Pancreas (tissue), 10 donors: Measurements from ENCODE around the gene CA9. TPM values are rescaled to one million over a fixed set of nuclear protein-coding genes. Genes with fewer than 3 reads are reported as not detected.

Experiments used
- ATAC-seq, 4 donors: fragments of 200-7000 bp; cut with Tn5 transposase; one replicate each; pipeline versions ENCODE4 v1.8.0 to v1.9.1; 2020; ENCODE audit warnings: mild to moderate bottlenecking in 4 of 4, moderate library complexity in 4 of 4
- DNase-seq, 6 donors: peaks; one replicate each; pipeline ENCODE4 v3.0.0-alpha.2; 2020
- FAIRE-seq: peaks from 2 replicates; lab custom pipeline; 2012; peaks lifted over from hg19 to GRCh38; lab: Jason Lieb, UNC
- H3K27ac ChIP-seq, 4 donors: fragments of 200-600 bp; sonication (generic); 1 replicate in 3 of 4; 2 replicates in 1 of 4; pipeline versions ENCODE4 v1.5.0 to v1.8.0; 2020
- H3K27me3 ChIP-seq, 4 donors: fragments of 200-600 bp; one replicate each; pipeline ENCODE4 v1.8.0; 2021
- H3K36me3 ChIP-seq, 3 donors: fragments of 200-600 bp; sonication (generic) in 1 of 3; one replicate each; pipeline versions ENCODE4 v1.5.0 to v1.8.0; 2020 to 2021
- H3K4me1 ChIP-seq, 3 donors: fragments of 200-600 bp; one replicate each; pipeline ENCODE4 v1.8.0; 2021
- H3K4me3 ChIP-seq, 4 donors: fragments of 200-600 bp; sonication (generic) in 2 of 4; one replicate each; pipeline versions ENCODE4 v1.5.0 to v1.8.0; 2020 to 2021
- H3K9me3 ChIP-seq, 4 donors: fragments of 200-600 bp; one replicate each; pipeline ENCODE4 v1.8.0; 2021
- WGBS, 2 donors: extraction: QIAGEN DNeasy Blood & Tissue Kit; methylation state at CpG; one replicate each; pipeline ENCODE4 v1.1.7; 2013; 5-methylcytosine and 5-hydroxymethylcytosine counted together
- intact Hi-C, 3 donors: fragments of 100-400 bp; cut with DNase I; formaldehyde crosslinking; loops; one replicate each; pipeline versions ENCODE4 v1.11.1 to v1.14.2; 2022
- polyA plus RNA-seq, 2 donors: library from polyadenylated mRNA; stranded (reverse); fragments of 200-250 nt; gene quantifications; one replicate each; pipeline ENCODE4 v1.2.3, GENCODE V29; 2013
- total RNA-seq, 6 donors: library from RNA; stranded (reverse); fragmentation: NEBNext Ultra II Directional in 4 of 6; extraction: Animal tissue kit (Norgen Biotek cat#: 25700) in 4 of 6; gene quantifications; one replicate each; pipeline versions ENCODE4 v1.2.1 to v1.2.4, GENCODE V29; 2021 to 2023
- TF ChIP-seq, protein P1 (sequence below), 4 donors: fragments of 200-600 bp; sonication (generic) in 3 of 4; IDR thresholded peaks; one replicate each; pipeline versions ENCODE4 v1.5.0 to v1.8.0; 2021; ENCODE audit warnings: antibody characterized with exemption in 4 of 4
- donor health status: healthy with polysubstance abuse.
- donor health status: DM: no; HTN: no; CAD: no; lungs with moderate emphysema.
- donor health status: DM: no; HTN: no; CAD: no.
- donor health status: control.
- donor health status: control.
- donor health status: Bipolar disorder and iron deficiency.
- donor health status: DM: yes; HTN: yes; CAD: no.
- donor health status: DM: no; HTN: no; CAD: no.
- donor health status: DM: no; HTN: no; CAD: no.
- donor health status: DM: yes; HTN: yes; CAD: no.

Gene CA9
- total and polyA plus RNA-seq, 8 donors: 1.2 to 75.6 (median 7.9) TPM

DNA sequence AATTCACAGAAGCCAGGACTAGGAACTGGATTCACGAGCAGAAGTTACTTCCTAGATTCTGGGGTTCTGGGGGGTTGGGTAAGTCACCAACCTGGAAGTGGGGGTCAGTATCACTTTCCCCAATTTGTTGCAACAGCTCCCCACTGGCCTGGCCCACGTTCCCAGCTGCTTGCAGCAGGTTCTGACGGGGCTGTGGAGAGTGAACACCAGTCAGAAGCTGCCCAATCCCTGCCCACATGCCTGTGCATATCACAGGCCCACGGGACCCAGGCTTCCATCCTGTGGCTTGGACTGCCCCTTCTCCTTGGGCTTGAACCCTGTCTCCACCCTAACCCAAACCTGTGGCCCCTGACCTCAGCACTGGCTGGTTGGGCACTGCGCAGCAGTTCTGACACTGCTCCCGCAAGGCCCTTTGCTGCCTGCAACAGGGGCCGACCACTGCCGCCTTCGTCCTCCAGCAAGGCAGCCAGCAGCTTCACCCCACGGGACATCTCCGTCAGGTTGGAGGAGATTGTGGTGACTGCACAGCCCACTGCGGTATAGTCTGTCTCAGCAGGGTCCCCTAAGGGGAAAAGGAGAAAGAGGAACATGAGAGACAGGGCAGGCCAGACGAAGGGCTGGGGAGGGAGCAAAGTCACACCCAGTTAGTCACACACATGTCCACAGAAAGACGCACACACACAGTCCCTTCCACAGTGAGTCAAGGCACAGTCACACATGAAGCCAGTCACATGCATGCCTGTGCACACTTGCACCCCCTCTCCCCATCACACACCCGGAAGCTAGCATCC lies 45.2 kb downstream of the CA9 start:
- 91 to 95% methylated on average over 15 of the region's 15 CpGs for WGBS, 2 donors
- H3K27ac ChIP-seq: no peak overlapping the region

DNA sequence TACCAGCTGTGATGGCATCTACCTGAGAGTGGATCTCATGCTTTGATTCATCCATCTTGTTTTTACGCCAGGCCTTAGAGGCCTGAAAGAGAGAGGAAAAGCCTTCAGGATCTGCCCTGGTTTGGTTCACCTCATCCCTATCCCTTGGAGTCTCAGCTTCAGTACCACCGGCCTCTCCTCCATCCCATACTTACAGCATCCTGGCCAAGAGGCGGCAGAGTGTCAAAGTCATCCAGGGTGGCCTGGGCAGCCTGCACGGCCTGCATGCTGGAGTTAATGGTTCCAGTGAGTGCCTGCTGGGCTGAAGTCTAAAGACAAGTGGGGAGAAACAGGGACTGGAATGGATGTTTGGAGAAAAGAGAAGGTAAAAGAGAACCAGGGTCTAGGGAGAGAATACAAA lies 45.8 kb downstream of the CA9 start:
- ATAC-seq (no peak), FAIRE-seq (no peak), DNase-seq (no peak)
- Histone ChIP-seq H3K4me3 (no peak overlapping the region), H3K36me3 (peaks cover 14 to 99% (median 90%) of the 10 kb centered on the region in 3 donors), H3K4me1 (no peaks in the 10 kb centered on the region), H3K27ac (no peak overlapping the region), H3K27me3 (no peaks in the 10 kb centered on the region), H3K9me3 (no peaks in the 10 kb centered on the region)
- WGBS, 2 donors: 94 to 98% methylated on average over 4 of the region's 4 CpGs
- intact Hi-C loops: no loop called here
- TF ChIP-seq, protein P1, sequence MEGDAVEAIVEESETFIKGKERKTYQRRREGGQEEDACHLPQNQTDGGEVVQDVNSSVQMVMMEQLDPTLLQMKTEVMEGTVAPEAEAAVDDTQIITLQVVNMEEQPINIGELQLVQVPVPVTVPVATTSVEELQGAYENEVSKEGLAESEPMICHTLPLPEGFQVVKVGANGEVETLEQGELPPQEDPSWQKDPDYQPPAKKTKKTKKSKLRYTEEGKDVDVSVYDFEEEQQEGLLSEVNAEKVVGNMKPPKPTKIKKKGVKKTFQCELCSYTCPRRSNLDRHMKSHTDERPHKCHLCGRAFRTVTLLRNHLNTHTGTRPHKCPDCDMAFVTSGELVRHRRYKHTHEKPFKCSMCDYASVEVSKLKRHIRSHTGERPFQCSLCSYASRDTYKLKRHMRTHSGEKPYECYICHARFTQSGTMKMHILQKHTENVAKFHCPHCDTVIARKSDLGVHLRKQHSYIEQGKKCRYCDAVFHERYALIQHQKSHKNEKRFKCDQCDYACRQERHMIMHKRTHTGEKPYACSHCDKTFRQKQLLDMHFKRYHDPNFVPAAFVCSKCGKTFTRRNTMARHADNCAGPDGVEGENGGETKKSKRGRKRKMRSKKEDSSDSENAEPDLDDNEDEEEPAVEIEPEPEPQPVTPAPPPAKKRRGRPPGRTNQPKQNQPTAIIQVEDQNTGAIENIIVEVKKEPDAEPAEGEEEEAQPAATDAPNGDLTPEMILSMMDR (IDR thresholded peaks at IDR 0.05): no peak

More for the DNA sequence above, 45.2 kb downstream of the CA9 start:
- Histone ChIP-seq H3K9me3 (no peaks in the 10 kb centered on the region), H3K27me3 (no peaks in the 10 kb centered on the region), H3K4me3 (no peak overlapping the region), H3K36me3 (peaks cover 16 to 99% (median 90%) of the 10 kb centered on the region in 3 donors), H3K4me1 (no peaks in the 10 kb centered on the region)
- FAIRE-seq (no peak), DNase-seq (no peak), ATAC-seq (no peak)
- intact Hi-C loops: no loop called here
- TF ChIP-seq, protein P1 (IDR thresholded peaks at IDR 0.05): no peak

DNA sequence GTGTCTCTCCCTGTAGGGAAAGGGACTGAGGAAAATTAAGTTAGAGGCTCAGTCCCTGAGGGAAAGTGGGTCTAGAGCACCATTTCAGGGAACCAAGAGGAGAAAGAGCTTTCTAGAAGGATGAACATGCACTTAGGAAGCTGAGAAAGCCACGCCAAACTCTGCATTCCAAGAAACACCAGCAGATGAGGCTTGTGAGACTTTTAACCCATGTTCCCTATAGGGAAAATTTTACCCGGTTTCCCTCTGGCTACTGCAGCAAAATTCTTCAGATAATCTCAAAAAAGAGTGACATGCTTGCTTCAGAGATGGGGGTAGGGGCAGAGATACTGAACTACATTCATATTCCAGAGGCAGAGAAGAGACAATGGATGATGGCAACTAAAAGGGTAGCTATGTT lies 49.7 kb downstream of the CA9 start:
- ATAC-seq: no peak
- TF ChIP-seq, protein P1 (IDR thresholded peaks at IDR 0.05): no peak
- Histone ChIP-seq H3K4me1 (peaks cover 0 to 5% (median 0%) of the 10 kb centered on the region in 3 donors), H3K27ac (no peak overlapping the region), H3K4me3 (no peak overlapping the region), H3K9me3 (no peaks in the 10 kb centered on the region), H3K36me3 (peaks cover 10 to 72% (median 60%) of the 10 kb centered on the region in 3 donors), H3K27me3 (no peaks in the 10 kb centered on the region)
- DNase-seq: no peak
- no peak for FAIRE-seq
- WGBS, 2 donors: 93 to 94% methylated on average over 2 of the region's 2 CpGs
- intact Hi-C loops: no loop called here

DNA sequence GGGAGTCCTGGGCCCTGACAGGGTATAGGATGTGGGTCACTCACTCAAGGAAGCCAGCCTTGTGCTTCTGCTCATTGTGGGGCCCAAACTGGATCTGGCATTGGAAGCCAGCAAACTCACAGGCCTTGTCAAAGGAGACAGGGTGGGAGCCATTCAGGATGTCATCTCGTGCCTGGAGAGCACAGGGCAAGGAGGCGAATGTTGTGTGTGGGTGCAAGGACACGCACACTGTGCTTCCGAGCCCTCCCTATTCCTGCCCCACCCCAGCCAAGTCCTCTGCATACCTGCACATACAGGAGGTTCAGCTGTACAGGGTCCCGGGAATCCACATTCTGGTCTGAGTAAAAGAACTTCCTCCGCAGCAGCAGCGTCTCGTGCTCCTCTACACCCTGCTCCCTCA lies 50.2 kb downstream of the CA9 start:
- TF ChIP-seq, protein P1 (IDR thresholded peaks at IDR 0.05): no peak

DNA sequence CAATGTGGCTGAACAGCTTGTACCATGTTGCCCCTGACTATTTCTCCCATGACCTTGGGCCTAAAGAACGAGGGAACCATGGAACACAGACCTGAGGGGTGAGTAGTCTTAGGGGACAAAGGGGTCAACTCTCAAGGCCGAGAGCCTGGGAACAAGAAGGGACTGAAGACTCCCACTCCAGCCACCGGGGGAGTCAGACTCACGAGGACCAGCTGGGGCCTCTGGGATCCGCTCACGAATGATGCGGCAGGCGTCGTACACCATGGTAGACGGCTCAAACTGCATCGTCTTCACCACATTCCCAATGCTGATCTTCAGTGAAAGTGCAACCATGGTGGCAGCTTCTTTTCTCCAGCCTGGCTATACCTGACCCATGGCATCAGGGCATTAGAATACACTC lies 51.6 kb downstream of the CA9 start:
- TF ChIP-seq, protein P1 (IDR thresholded peaks at IDR 0.05): no peak

More for the DNA sequence above, 50.2 kb downstream of the CA9 start:
- WGBS, 2 donors: 94 to 96% methylated on average over 8 of the region's 8 CpGs
- no peak overlapping the region for H3K27ac ChIP-seq
- peaks cover 10 to 67% (median 55%) of the 10 kb centered on the region in 3 donors for H3K36me3 ChIP-seq
- ATAC-seq (no peak), FAIRE-seq (no peak), DNase-seq (no peak)
- intact Hi-C loops: no loop called here
- no peaks in the 10 kb centered on the region for H3K9me3 ChIP-seq
- H3K4me3 ChIP-seq: no peak overlapping the region
- H3K4me1 ChIP-seq: peaks cover under 1 to 10% (median 4%) of the 10 kb centered on the region in 3 donors
- no peaks in the 10 kb centered on the region for H3K27me3 ChIP-seq

More for the DNA sequence above, 51.6 kb downstream of the CA9 start:
- WGBS, 2 donors: 91 to 93% methylated on average over 11 of the region's 11 CpGs
- Histone ChIP-seq H3K9me3 (no peaks in the 10 kb centered on the region), H3K4me1 (peaks cover 8 to 23% (median 10%) of the 10 kb centered on the region in 3 donors), H3K36me3 (peaks cover 3 to 53% (median 41%) of the 10 kb centered on the region in 3 donors), H3K4me3 (no peak overlapping the region), H3K27me3 (no peaks in the 10 kb centered on the region), H3K27ac (no peak overlapping the region)
- intact Hi-C loops: no loop called here
- ATAC-seq: no peak
- FAIRE-seq: no peak
- DNase-seq: no peak
